T47D (cell line): ENCODE measurements around the gene CAPN9.
A peak's percentile ranks its signal among the peaks of the same experiment; 100 is the strongest.

ENCODE experiments used
- DNase-seq, 2 experiments: peaks; one replicate each; pipeline versions ENCODE4 v3.0.0 to v3.0.0-alpha.2; 2011 to 2012; ENCODE audit warnings: low read depth in 1 of 2, low spot score in 1 of 2
- JUND ChIP-seq: IDR thresholded peaks from 2 replicates; pipeline ENCODE4 v1.6.1; 2012; ENCODE audit warnings: low read depth
- in situ Hi-C: cut with HindIII; loops from 2 replicates; pipeline ENCODE4 v1.10.0; 2016; ENCODE audit warnings: low sequenced_read_pairs, low pct_unique_long_range_greater_than_20kb

Gene CAPN9

GRCh38 chr1:230821346-230821745 is 74.2 kb downstream of the CAPN9 start:
- in situ Hi-C loops: no loop called here
- no peak for TF ChIP-seq JUND
- DNase-seq: no peak

GRCh38 chr1:230822092-230822581 is 74.9 kb downstream of the CAPN9 start:
- in situ Hi-C loops: no loop called here
- no peak for TF ChIP-seq JUND
- DNase-seq: no peak

GRCh38 chr1:230823426-230823825 is 76.2 kb downstream of the CAPN9 start:
- DNase-seq: no peak
- in situ Hi-C loops: no loop called here
- no peak for TF ChIP-seq JUND

- in situ Hi-C loops: no loop called here
- no peak for TF ChIP-seq JUND
Measured at GRCh38 chr1:230823931-230824381, 76.8 kb downstream of the CAPN9 start.

GRCh38 chr1:230824551-230824918 is 77.3 kb downstream of the CAPN9 start:
- in situ Hi-C loops: no loop called here
- no peak for TF ChIP-seq JUND
- no peak for DNase-seq

More at GRCh38 chr1:230823931-230824381, 76.8 kb downstream of the CAPN9 start:
- no peak for DNase-seq

- peak; percentile 23 to 37 for DNase-seq
- no peak for TF ChIP-seq JUND
- in situ Hi-C loops: no loop called here
Measured at GRCh38 chr1:230824919-230825721, 77.9 kb downstream of the CAPN9 start.

- no peak for DNase-seq
- no peak for TF ChIP-seq JUND
- in situ Hi-C loops: no loop called here
Measured at GRCh38 chr1:230825761-230826160, 78.6 kb downstream of the CAPN9 start.

GRCh38 chr1:230826166-230826875 is 79.1 kb downstream of the CAPN9 start:
- in situ Hi-C loops: no loop called here
- no peak for DNase-seq
- TF ChIP-seq JUND: no peak

GRCh38 chr1:230827081-230827681 is 80.0 kb downstream of the CAPN9 start:
- no peak for TF ChIP-seq JUND
- DNase-seq: no peak
- in situ Hi-C loops: no loop called here

GRCh38 chr1:230827801-230828200 is 80.6 kb downstream of the CAPN9 start:
- no peak for DNase-seq
- no peak for TF ChIP-seq JUND
- in situ Hi-C loops: no loop called here

- no peak for TF ChIP-seq JUND
- no peak for DNase-seq
- in situ Hi-C loops: no loop called here
Measured at GRCh38 chr1:230828421-230828820, 81.2 kb downstream of the CAPN9 start.

GRCh38 chr1:230831771-230832170 is 84.6 kb downstream of the CAPN9 start:
- no peak for DNase-seq
- TF ChIP-seq JUND: no peak
- in situ Hi-C loops: no loop called here

GRCh38 chr1:230832476-230832875 is 85.3 kb downstream of the CAPN9 start:
- TF ChIP-seq JUND: no peak
- DNase-seq: no peak
- in situ Hi-C loops: no loop called here
